CD4-positive, alpha-beta memory T cell (primary cell): Measurements from ENCODE around the gene PYROXD2. TPM values are rescaled to one million over a fixed set of nuclear protein-coding genes. Genes with fewer than 3 reads are reported as not detected.
A peak's percentile ranks its signal among the peaks of the same experiment; 100 is the strongest.

Experiments
- CTCF ChIA-PET: fragments of 350-600 bp; sonication (Branson Sonifier 250); formaldehyde crosslinking; loops from one replicate; lab custom pipeline; 2021; ENCODE audit warnings: inconsistent platforms; ENCODE audit not compliant: partially characterized antibody; lab: Charles Lee
- POLR2A ChIA-PET: fragments of 350-600 bp; sonication (Branson Sonifier 250); formaldehyde crosslinking; loops from one replicate; lab custom pipeline; 2021; ENCODE audit not compliant: partially characterized antibody; lab: Charles Lee
- DNase-seq, 5 donors: peaks; one replicate each; pipeline versions ENCODE4 v3.0.0 to v3.0.0-alpha.2; 2020 to 2022; ENCODE audit warnings: mixed read lengths in 1 of 5
- H3K27ac ChIP-seq: one replicate; pipeline ENCODE4 v1.7.0; 2013; ENCODE audit warnings: low read depth, low read length
- H3K27me3 ChIP-seq: 2 replicates; pipeline ENCODE4 v1.7.0; 2013; ENCODE audit warnings: mild to moderate bottlenecking, low read length, moderate library complexity; ENCODE audit not compliant: insufficient read depth
- H3K36me3 ChIP-seq: 2 replicates; pipeline ENCODE4 v1.7.0; 2013; ENCODE audit warnings: mild to moderate bottlenecking, low read length, moderate library complexity; ENCODE audit not compliant: insufficient read depth
- H3K4me1 ChIP-seq: 2 replicates; pipeline ENCODE4 v1.7.0; 2013; ENCODE audit warnings: mild to moderate bottlenecking, low read length, moderate library complexity; ENCODE audit not compliant: insufficient read depth
- H3K4me3 ChIP-seq, 2 donors: one replicate each; pipeline ENCODE4 v1.7.0; 2013; ENCODE audit warnings: low read length in 2 of 2, mild to moderate bottlenecking in 1 of 2
- H3K9me3 ChIP-seq, 2 donors: one replicate each; pipeline ENCODE4 v1.7.0; 2013; ENCODE audit warnings: low read length in 2 of 2, control low read depth in 1 of 2; ENCODE audit not compliant: control insufficient read depth in 1 of 2
- H3K27ac Mint-ChIP-seq, 7 donors: one replicate each; pipeline ENCODE4 v1.8.0; 2020 to 2021; ENCODE audit warnings: mixed read lengths in 7 of 7, mild to moderate bottlenecking in 6 of 7, inconsistent platforms in 3 of 7, moderate library complexity in 3 of 7
- H3K27me3 Mint-ChIP-seq, 2 donors: one replicate each; pipeline ENCODE4 v1.8.0; 2020 to 2021; ENCODE audit warnings: mixed read lengths in 2 of 2
- H3K36me3 Mint-ChIP-seq, 2 donors: one replicate each; pipeline ENCODE4 v1.8.0; 2020 to 2021; ENCODE audit warnings: mixed read lengths in 2 of 2, inconsistent platforms in 1 of 2, mild to moderate bottlenecking in 1 of 2
- H3K4me1 Mint-ChIP-seq, 4 donors: one replicate each; pipeline ENCODE4 v1.8.0; 2020 to 2021; ENCODE audit warnings: mixed read lengths in 4 of 4, mild to moderate bottlenecking in 1 of 4
- H3K4me3 Mint-ChIP-seq, 8 donors: one replicate each; pipeline ENCODE4 v1.8.0; 2020 to 2021; ENCODE audit warnings: mixed read lengths in 8 of 8, mild to moderate bottlenecking in 7 of 8, moderate library complexity in 6 of 8, inconsistent platforms in 3 of 8
- H3K9me3 Mint-ChIP-seq, 8 donors: one replicate each; pipeline ENCODE4 v1.8.0; 2020 to 2021; ENCODE audit warnings: mixed read lengths in 8 of 8, mild to moderate bottlenecking in 5 of 8, inconsistent platforms in 3 of 8, moderate library complexity in 1 of 8
- intact Hi-C: fragments of 100-400 bp; cut with micrococcal nuclease; formaldehyde crosslinking; loops from one replicate; pipeline ENCODE4 v1.15.1; 2023
- polyA plus RNA-seq, 2 donors: library from polyadenylated mRNA; unstranded; fragments of 300-500 nt; fragmentation: Illumina TruSeq; gene quantifications; one replicate each; pipeline ENCODE4 v1.2.3, GENCODE V29; 2021
- total RNA-seq, 2 experiments: library from RNA; stranded (reverse); gene quantifications; one replicate each; pipeline ENCODE4 v1.2.3, GENCODE V29; 2021

The PYROXD2 gene
- total and polyA plus RNA-seq, 4 experiments from 2014 or later = 0.98 to 36.6 (median 19.5) TPM

- H3K9me3 Mint-ChIP-seq = no peaks in the 10 kb centered on the region
- no peaks in the 10 kb centered on the region for H3K27me3 ChIP-seq
- H3K4me3 ChIP-seq = no peak overlapping the region
- H3K9me3 ChIP-seq = no peaks in the 10 kb centered on the region
- H3K36me3 ChIP-seq = no peaks in the 10 kb centered on the region
- no peak overlapping the region for H3K27ac ChIP-seq
- ChIA-PET POLR2A (no interaction called here), CTCF (no interaction called here)
- H3K4me1 ChIP-seq = no peaks in the 10 kb centered on the region
- peaks cover 4 to 17% of the 10 kb centered on the region in 2 donors for H3K36me3 Mint-ChIP-seq
- peaks cover 0 to 1% of the 10 kb centered on the region in 2 donors for H3K27me3 Mint-ChIP-seq
- intact Hi-C loops = no loop called here
- no peak overlapping the region for H3K4me3 Mint-ChIP-seq
- peak overlapping the region in 1 of 7 donors; percentile 23 for H3K27ac Mint-ChIP-seq
- H3K4me1 Mint-ChIP-seq = peaks cover 0 to 5% (median 2%) of the 10 kb centered on the region in 4 donors
- no peak for DNase-seq
Measured at GRCh38 chr10:98407017-98407743, 7.8 kb downstream of the PYROXD2 start.

- no peak overlapping the region for H3K27ac ChIP-seq
- no peak overlapping the region for H3K27ac Mint-ChIP-seq
- CTCF ChIA-PET = interaction anchor here (1.1 kb wide), 1 partner anchor 21 kb away, joined by 3 read pairs; no protein-coding TSS in a partner anchor
Measured at GRCh38 chr10:98405422-98405821, 9.6 kb downstream of the PYROXD2 start.

DNA sequence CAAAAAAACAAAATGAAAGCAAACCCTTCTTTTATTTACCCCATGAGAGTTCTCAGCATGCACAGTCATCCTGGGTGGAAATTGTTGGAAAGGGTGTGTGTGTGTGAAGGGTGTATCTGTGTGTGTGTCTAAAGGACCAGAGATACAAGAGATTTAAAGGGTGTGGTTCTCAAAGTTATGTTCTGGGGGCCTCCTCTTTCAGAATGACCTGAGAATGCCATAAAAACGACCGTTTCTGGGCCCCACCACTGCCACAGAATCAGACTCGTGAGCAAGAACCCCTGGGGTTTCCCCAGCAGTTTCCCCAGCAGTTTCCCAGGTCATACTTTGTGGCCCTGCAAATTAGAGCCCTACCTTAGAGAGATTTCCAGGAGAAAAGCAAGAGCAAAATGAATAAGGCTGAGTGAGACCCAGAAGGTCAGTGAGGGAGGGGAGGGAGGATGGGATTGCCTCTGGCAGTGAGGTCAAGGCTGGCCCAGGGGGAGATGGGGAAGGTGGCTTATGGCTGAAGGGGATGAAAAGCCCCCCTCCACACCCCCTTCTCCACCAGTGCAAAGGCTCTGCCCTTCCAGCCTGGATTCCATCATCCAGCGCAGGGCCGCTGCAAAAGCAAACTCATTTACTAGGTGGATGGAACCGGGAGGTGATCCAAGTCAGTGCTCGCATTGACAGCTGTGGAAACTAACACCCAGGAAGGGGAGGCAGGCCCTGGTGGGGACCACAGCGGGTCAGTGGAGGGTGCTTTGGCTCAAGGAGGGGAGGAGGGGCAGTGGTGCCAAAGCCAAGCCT is 10.2 kb downstream of the PYROXD2 start:
- no peak for DNase-seq
- POLR2A ChIA-PET = no interaction called here
- H3K4me1 Mint-ChIP-seq = peaks cover 0 to 8% (median 0%) of the 10 kb centered on the region in 4 donors
- intact Hi-C loops = no loop called here
- no peak overlapping the region for H3K4me3 ChIP-seq
- peaks cover 0 to 1% of the 10 kb centered on the region in 2 donors for H3K27me3 Mint-ChIP-seq
- H3K27ac Mint-ChIP-seq = peak overlapping the region in 1 of 7 donors; percentile 43
- no peak overlapping the region for H3K27ac ChIP-seq
- H3K36me3 Mint-ChIP-seq = peaks cover 4 to 21% of the 10 kb centered on the region in 2 donors
- H3K27me3 ChIP-seq = no peaks in the 10 kb centered on the region
- no peak overlapping the region for H3K4me3 Mint-ChIP-seq
- H3K9me3 ChIP-seq = no peaks in the 10 kb centered on the region
- H3K9me3 Mint-ChIP-seq = no peaks in the 10 kb centered on the region
- H3K36me3 ChIP-seq = no peaks in the 10 kb centered on the region
- CTCF ChIA-PET = interaction anchor here (1.9 kb wide), 1 partner anchor 20 kb away, joined by 7 read pairs; no protein-coding TSS in a partner anchor
- H3K4me1 ChIP-seq = no peaks in the 10 kb centered on the region

More at GRCh38 chr10:98405422-98405821, 9.6 kb downstream of the PYROXD2 start:
- DNase-seq = no peak
- Mint-ChIP-seq H3K4me1 (peaks cover 0 to 6% (median 0%) of the 10 kb centered on the region in 4 donors), H3K9me3 (no peaks in the 10 kb centered on the region), H3K4me3 (no peak overlapping the region), H3K36me3 (peaks cover 4 to 18% of the 10 kb centered on the region in 2 donors), H3K27me3 (peaks cover 0 to 1% of the 10 kb centered on the region in 2 donors)
- H3K4me3 ChIP-seq = no peak overlapping the region
- no peaks in the 10 kb centered on the region for H3K27me3 ChIP-seq
- H3K4me1 ChIP-seq = no peaks in the 10 kb centered on the region
- intact Hi-C loops = no loop called here
- H3K36me3 ChIP-seq = no peaks in the 10 kb centered on the region
- H3K9me3 ChIP-seq = no peaks in the 10 kb centered on the region
- POLR2A ChIA-PET = no interaction called here

GRCh38 chr10:98403812-98404504 is 11.0 kb downstream of the PYROXD2 start:
- Mint-ChIP-seq H3K4me1 (peaks cover 0 to 6% (median 0%) of the 10 kb centered on the region in 4 donors), H3K27me3 (peaks cover 0 to 1% of the 10 kb centered on the region in 2 donors), H3K9me3 (no peaks in the 10 kb centered on the region), H3K27ac (peak overlapping the region in 2 of 7 donors; percentile 51 to 57), H3K4me3 (no peak overlapping the region), H3K36me3 (peaks cover 4 to 24% of the 10 kb centered on the region in 2 donors)
- DNase-seq = no peak
- Histone ChIP-seq H3K9me3 (no peaks in the 10 kb centered on the region), H3K4me1 (no peaks in the 10 kb centered on the region), H3K36me3 (no peaks in the 10 kb centered on the region), H3K4me3 (no peak overlapping the region), H3K27ac (no peak overlapping the region), H3K27me3 (no peaks in the 10 kb centered on the region)
- intact Hi-C loops = no loop called here
- ChIA-PET CTCF (interaction anchor here (1.9 kb wide), 1 partner anchor 21 kb away, joined by 7 read pairs; no protein-coding TSS in a partner anchor), POLR2A (no interaction called here)

GRCh38 chr10:98402931-98403718 is 11.9 kb downstream of the PYROXD2 start:
- ChIA-PET CTCF (interaction anchor here (1.9 kb wide), 1 partner anchor 22 kb away, joined by 7 read pairs; no protein-coding TSS in a partner anchor), POLR2A (no interaction called here)
- DNase-seq = no peak
- Mint-ChIP-seq H3K4me1 (peaks cover 0 to 6% (median 0%) of the 10 kb centered on the region in 4 donors), H3K27me3 (peaks cover 0 to 1% of the 10 kb centered on the region in 2 donors), H3K27ac (peak overlapping the region in 2 of 7 donors; percentile 45 to 57), H3K36me3 (peaks cover 7 to 29% of the 10 kb centered on the region in 2 donors), H3K9me3 (no peaks in the 10 kb centered on the region), H3K4me3 (peak overlapping the region in 1 of 8 donors; percentile 55)
- H3K27me3 ChIP-seq = no peaks in the 10 kb centered on the region
- intact Hi-C loops = no loop called here
- H3K4me1 ChIP-seq = no peaks in the 10 kb centered on the region
- H3K27ac ChIP-seq = no peak overlapping the region
- H3K36me3 ChIP-seq = no peaks in the 10 kb centered on the region
- no peaks in the 10 kb centered on the region for H3K9me3 ChIP-seq
- H3K4me3 ChIP-seq = no peak overlapping the region

- POLR2A ChIA-PET = no interaction called here
- CTCF ChIA-PET = no interaction called here
- Histone ChIP-seq H3K36me3 (no peaks in the 10 kb centered on the region), H3K4me1 (no peaks in the 10 kb centered on the region), H3K9me3 (no peaks in the 10 kb centered on the region), H3K27me3 (no peaks in the 10 kb centered on the region), H3K27ac (no peak overlapping the region), H3K4me3 (no peak overlapping the region)
- intact Hi-C loops = no loop called here
- H3K27me3 Mint-ChIP-seq = peaks cover 0 to 1% of the 10 kb centered on the region in 2 donors
- H3K36me3 Mint-ChIP-seq = peaks cover 7 to 31% of the 10 kb centered on the region in 2 donors
- no peak overlapping the region for H3K4me3 Mint-ChIP-seq
- no peaks in the 10 kb centered on the region for H3K9me3 Mint-ChIP-seq
- peaks cover 0 to 6% (median 0%) of the 10 kb centered on the region in 4 donors for H3K4me1 Mint-ChIP-seq
- no peak for DNase-seq
- no peak overlapping the region for H3K27ac Mint-ChIP-seq
Measured at GRCh38 chr10:98402478-98402877, 12.5 kb downstream of the PYROXD2 start.
